Right lobe of liver (tissue), 4 donors: ENCODE results near the gene GPS1.

Source experiments
- POLR2A ChIP-seq: fragments of 450-650 bp; IDR thresholded peaks from one replicate; pipeline ENCODE4 v1.6.1; 2017; ENCODE audit warnings: antibody characterized with exemption, mild to moderate bottlenecking
- TF ChIP-seq, protein P1 (sequence below), 4 donors: fragments of 200-600 bp in 3 of 4; fragments of 450-650 bp in 1 of 4; IDR thresholded peaks; one replicate each; pipeline versions ENCODE4 v1.5.1 to v1.8.0; 2016 to 2022; ENCODE audit warnings: antibody characterized with exemption in 4 of 4, mild to moderate bottlenecking in 2 of 4
- donor health status: DM: no; HTN: no; CAD: no.
- donor health status: DM: no; HTN: no; CAD: no.
- donor health status: DM: no; HTN: yes; CAD: no.

GRCh38 chr17:82087961-82088837 lies 36.5 kb downstream of the GPS1 start:
- no peak for TF ChIP-seq POLR2A
- TF ChIP-seq, protein P1, sequence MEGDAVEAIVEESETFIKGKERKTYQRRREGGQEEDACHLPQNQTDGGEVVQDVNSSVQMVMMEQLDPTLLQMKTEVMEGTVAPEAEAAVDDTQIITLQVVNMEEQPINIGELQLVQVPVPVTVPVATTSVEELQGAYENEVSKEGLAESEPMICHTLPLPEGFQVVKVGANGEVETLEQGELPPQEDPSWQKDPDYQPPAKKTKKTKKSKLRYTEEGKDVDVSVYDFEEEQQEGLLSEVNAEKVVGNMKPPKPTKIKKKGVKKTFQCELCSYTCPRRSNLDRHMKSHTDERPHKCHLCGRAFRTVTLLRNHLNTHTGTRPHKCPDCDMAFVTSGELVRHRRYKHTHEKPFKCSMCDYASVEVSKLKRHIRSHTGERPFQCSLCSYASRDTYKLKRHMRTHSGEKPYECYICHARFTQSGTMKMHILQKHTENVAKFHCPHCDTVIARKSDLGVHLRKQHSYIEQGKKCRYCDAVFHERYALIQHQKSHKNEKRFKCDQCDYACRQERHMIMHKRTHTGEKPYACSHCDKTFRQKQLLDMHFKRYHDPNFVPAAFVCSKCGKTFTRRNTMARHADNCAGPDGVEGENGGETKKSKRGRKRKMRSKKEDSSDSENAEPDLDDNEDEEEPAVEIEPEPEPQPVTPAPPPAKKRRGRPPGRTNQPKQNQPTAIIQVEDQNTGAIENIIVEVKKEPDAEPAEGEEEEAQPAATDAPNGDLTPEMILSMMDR (IDR thresholded peaks at IDR 0.05): no peak
